HG03432 (cell line): ENCODE data around the gene FAM216B.
"Not testable (repeated sequence)": the region's sequence is repeated elsewhere in the genome, so short reads cannot be mapped to it uniquely, and the experiment has no call there.

Experiments used
- ATAC-seq: cut with Tn5 transposase; IDR thresholded peaks from one replicate; pipeline ENCODE4 v1.9.1; 2021; ENCODE audit warnings: mild to moderate bottlenecking, moderate library complexity; ENCODE audit not compliant: unreplicated experiment

The FAM216B gene

DNA sequence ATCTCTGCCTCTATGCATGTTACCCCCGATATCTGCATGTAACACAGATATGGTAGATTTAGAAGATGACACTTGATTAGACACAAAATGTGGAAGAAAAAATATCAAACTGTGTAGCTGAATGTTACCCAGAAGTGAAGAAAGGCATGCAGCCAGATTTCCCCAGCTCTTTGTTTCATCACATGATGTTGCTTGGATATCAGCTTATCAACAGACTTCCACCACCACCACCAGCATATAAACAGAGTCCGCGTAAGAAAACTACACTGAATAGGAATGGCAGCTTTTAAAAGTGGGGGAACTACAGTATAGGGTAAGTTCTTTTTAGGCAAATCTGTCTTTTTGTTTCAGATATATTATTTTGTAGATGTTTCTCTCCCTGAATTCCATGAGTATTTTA, at the start of gene FAM216B:
TSS of gene FAM216B (plus strand) at position 233 of the 400 bp plus-strand sequence. CDS start 2,484 bp downstream, outside the sequence.
- no peak for ATAC-seq

DNA sequence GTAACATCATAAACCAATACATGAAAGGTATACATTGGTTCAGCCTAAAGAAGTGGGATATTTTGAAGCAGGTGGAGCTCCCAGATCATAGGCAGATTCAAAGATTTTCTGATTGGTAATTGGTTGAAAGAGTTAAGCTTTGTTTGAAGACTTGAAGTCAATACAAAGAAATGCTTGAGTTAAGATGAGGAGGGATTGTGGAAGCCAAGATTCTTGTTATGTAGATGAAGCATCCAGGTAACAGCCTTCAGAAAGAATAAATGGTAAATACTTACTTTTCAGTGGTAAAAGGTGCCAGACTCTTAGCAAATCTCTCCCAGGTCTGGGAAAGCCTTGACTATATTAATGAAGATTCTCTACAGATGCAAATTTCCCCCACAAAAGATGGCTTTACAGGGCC, 49.3 kb upstream of the FAM216B start:
- no peak for ATAC-seq

DNA sequence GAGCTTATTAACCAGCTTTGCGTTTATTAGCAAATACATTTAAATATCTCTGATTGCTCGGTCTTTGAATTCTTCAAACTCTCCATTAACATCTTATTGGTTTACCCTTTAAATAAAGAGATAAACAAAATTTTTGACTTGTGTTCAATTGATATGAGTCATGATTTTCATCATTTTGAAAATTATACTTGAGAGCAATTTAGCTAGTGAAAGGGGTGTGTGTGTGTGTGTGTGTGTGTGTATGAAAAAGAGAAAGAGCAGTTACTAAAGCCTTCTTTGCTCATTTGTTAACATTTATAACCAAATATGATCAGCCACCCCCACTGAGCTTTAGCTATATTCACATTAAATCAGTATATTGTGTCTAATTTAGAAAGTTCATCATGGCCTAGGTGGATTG, 48.3 kb upstream of the FAM216B start:
- ATAC-seq: no peak

DNA sequence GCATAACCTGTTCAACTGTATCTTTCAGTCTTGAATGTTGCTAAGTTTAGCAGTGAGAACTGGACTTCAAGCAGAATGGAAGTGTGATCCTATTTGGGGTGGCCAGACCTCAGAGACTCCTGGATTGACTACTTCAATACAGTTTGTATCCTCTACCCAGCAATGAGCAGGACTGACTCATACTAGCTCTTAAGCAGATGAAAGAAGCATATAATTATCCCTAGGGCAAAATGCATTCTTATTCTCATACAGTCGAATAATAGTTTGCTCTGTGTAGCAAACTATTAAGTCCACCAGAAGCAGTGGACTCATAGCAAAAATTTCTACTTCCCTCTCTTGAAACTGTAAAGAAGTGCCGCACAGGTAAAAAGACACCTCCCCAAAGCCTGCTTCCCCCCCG, 46.4 kb upstream of the FAM216B start:
- no peak for ATAC-seq

DNA sequence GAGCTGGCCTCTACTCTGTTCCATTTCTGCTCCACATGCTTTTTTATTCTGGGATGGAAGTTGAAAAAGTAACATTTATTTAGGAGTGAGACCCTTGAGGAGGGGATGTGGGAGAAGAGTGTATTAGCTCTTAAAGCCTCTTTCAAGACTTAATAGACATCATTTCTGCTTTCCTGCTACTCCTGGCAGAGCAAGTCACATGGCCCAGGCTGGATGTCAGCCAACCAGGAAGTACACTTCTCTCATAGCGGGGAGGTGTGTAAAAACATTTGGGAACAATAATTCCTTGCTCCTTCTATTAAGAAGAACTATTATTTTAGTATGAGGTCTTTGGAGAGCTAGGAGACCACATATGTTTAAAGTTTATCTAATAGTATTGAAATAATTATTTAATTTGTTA, 40.6 kb upstream of the FAM216B start:
- no peak for ATAC-seq

DNA sequence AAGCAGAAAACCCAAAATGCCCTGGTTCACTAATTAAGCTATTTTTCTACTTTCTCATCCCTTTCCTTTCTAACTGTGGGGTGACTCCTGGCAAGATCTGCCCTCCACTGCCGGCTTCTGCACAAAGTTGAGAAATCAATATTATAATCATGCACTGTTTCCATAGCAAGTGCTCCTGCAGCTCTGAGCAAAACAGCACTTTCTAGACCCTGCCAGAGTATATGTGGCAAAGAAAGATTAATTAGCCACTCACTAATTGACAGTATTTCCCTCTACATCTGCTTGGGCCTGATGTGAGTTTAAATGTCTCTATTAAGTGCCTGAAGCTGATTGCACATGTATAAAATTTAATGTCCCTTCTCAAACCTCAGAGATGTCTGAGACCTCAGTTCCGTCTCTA, 39.5 kb upstream of the FAM216B start:
- no peak for ATAC-seq

DNA sequence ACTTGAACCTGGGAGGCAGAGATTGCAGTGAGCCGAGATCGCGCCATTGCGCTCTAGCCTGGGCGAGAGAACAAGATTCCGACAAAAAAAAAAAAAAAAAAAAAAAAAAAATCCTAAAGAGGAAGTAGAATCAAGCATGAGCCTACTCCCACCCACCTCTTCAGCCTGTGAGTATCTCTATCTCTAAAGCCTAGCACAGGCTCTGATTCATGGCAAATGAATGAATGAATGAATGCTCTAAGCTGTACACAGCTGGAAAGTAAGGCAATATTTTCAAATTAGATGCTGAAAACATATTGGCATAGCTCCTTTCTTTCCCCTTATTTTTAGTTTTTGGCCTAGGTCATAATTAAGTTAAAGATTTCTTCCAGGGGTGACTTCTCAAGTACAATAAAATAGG, 35.7 kb upstream of the FAM216B start:
- ATAC-seq: no peak

DNA sequence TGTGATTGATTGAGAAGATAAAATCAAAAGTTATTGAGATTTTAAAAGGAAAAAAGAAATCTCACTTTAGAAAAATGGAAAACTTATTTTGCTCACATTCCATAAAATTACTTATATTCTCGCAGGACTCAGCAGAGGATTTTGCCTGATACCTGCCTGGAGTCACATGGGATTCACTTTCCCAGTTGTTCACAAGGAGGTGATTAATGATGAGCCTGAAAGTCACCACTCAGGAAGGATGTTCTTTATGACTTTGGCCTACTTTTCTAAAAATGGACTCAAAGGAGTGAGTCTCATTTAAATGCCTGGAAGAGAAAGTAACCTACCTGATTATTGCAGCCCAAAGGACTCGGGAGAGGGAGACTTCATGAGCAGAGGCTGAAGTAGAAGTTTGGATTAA, 34.5 kb upstream of the FAM216B start:
- ATAC-seq: no peak

DNA sequence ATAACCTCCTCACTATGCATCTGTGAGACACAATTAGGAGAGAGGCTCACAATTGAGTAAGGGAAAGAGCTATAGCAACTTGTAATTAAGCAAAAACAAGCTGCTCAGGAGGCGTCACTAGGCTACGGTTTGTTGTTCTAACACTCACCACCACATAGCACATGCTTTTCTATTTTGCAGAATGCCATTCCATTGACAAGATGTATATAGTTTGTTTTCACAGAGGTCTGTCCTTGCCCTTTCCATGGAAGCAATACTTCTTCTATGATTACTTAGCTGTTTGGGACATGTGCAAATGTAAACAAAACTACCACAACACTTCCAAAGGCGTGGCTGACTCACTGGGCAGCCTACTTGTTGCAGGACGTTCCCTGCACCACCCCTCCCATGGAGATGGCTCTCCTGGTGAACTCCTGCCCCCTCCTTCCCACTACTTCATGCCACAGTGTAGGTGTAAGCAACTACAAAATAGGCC, 33.9 kb upstream of the FAM216B start:
- no peak for ATAC-seq

DNA sequence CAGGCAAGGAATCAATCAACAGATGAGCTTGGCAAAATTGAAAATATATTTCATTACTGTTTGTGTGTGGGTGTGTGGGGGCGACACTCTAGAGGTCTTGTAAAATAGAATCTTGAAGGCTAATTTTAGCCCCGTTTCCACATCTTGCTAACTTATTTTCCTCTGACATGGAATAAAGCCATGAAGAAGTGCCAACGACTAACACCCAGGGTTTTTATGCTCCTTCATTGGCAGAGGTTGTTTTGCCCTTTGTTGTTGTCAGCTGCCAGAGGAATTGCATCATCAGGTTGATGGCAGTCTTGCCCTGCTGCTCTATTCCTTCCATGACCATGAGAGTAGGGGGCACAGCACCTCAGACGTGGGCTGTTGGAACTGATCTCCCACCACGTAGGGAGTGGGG, 30.6 kb upstream of the FAM216B start:
- no peak for ATAC-seq

DNA sequence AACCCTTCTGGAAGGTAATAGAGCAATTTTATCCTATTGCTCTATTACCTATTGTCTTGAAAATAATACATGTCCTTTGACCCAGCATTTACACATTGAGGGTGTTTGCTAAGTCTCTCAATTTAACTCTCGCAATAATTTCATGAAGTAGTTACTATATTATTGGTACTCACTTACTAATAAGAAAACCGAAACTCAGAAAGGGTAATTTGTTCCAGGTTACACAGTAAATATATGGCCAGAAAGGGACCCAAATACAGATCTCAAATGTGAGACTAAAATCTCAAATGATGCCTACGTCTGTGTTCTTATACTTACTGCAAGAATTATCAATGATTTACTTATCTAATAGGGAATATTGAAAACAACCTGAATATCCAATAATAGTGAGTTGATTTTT, 29.7 kb upstream of the FAM216B start:
- ATAC-seq: peak; percentile 69

DNA sequence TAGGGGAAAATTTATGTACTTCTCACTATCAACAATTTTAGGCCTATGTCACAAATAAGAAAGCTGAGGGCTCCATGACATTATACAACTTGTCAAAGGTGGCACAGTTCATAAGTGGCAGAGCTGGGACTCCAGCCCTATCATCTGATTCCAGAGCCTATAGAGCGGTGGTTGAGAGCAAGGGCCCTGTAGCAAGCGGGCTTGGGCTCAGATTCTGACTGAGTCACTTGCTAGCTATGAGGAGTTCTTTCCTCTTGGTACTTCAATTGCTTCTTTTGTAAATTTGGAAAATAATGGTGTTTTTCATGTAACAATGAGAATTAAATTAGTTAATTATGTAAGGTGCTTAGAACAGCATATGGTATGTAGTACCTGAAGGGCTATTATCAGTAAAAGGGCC, 28.7 kb upstream of the FAM216B start:
- ATAC-seq: no peak

DNA sequence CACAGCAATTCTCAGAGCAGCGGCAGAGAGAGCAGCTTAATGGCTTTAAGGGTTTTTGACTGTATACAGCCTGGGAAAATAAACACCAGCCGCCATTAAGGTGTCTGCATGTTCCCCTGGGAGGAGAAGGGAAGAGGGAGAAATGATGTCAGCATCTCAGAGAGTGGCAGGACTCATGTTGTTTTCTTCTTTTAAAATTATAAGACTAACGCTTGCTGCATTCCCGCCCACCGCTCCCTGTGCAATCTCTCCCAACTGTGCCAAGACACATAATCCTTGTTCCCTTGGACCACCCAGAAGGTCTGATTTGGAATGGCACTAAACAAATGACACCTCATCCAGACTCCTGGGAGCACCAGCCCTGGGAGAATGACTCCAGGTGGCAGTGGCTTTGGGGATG, 27.7 kb upstream of the FAM216B start:
- no peak for ATAC-seq

DNA sequence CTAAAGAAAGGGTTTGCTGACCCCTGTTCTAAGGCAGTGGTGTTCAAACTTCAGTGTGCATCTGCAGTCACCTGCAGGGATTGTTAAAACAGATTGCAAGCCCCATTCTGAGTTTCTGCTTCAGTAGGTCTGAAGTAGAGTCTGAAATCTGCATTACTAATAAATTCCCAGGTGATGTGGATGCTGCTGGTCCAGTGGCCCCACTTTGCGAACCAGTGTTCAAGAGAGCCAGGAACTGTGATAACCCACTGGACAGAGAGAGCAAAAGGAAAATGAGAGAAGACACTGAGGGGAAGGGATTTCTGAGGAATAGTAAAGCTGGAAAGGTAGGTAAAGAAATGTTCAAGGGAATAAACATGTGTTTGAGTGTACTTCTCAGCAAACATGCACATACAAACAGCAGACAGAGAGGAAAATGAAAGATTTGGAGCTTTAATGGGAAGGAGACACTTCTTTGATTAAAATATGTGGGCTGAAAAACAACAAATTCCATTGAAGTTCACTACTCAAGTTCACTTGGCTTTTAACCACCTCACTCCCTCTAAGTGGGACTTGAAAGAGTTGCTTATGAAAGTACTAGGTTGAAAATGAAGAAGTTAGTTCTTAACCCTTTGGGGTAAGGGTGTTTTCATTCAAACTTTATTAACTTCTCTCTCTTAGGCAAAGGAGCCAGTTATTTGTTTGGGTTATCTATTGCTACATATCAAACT, 26.4 kb upstream of the FAM216B start:
- ATAC-seq: no peak

DNA sequence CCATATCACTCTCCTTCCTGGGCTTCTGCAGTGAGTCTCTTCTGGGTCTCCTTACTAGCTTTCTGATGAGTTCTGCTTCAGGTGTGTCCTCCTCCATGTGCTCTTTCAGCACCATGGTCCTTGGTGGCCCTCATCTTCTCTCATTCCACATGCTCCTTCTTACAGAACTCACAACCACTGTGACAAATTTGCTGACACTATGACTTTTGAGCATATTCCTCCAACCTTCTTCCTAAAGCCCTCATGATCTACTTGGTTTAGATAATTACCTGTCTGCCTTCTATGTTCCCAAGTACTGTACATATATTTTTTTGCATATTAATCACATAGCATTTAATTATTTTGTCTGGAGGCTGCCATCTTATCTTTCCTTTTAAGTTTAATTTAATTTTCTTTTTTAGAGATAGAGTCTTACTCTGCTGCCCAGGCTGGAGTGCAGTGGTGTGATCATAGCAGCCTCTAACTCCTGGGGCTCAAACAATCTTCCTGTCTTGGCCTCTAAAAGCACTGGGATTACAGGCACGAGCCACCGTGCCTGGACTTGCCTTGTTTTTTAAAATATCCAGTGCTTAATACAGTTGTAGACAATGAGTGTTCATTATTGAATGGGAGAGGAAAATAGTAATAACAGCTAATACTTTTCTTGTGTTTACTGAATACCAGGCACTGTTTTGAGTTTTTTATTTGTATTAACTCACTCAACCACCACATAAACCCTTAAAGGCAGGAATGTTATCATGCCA, 23.5 kb upstream of the FAM216B start:
- ATAC-seq: no peak

DNA sequence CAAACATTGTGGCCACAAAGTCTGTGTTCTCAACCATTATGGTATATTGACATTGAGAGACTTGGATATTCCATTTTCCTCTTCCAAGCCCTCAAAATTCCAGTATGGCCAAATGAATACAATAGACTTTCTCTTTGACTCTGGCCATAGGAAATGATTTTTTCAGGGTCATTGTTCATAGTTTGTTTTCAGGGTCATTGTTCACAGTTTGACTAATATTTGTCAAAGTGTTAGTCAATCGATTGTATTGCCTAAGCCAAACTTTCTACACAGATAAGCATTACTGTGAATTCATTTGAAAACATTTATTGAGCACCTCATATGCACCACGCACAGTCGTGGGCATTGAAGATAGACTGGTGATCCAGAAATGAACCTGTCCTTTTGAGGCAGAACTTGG, 22.9 kb upstream of the FAM216B start:
- ATAC-seq: no peak

DNA sequence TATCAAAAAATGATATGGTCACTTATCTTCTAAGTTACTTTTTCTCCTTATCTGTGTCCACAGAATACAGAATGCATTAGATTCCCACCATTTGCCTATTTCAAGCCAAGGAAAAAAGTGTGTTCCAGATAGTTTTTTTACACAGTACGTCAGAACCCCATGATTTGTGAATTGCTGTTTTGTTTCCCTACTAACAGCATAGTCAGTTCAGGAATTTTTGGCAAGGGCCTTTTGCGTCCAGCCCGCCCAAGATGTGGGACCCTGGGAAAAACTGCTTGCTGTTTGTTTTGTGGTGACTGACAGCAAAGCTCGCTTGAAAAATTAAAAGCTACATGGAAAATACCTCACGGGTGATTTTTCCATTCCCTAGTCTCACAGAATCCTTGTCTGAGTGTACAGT, 20.4 kb upstream of the FAM216B start:
- ATAC-seq: no peak

DNA sequence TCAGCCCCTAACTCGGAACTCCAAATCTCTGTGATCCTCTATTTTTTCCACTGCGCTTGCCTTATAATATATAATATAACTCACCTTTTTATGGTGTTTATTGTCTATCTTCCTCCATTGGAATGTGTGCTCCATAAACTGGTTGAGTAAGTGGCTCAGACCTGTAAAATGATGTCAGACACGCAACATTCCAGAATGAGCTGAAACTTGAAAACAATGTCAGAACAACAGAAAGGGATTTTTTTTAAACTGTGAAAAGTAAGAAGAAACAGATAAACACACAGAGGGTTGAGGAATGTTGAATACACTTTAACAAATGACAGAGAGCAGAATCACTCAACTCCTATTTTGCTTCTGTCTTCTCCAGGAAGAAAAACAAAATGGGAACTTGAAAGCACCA, 19.1 kb upstream of the FAM216B start:
- no peak for ATAC-seq

DNA sequence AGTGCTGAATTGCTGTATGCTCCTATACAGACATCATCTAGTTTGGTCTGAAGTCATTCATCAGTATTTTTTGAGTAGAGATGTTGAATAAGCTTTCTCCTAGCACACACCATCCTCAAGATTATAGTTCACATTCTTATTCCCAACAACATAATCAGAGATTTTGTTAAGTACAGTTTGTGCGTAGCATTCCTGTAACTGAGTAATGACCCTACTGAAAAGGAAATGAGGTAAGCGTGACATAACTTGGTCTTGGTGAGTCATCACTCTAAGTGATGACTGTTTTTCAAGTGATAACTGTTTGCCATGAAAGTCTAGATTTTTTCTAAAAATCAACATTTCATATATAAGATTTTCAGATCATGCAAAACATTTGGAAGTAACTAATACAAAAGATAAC, 18.5 kb upstream of the FAM216B start:
- no peak for ATAC-seq

DNA sequence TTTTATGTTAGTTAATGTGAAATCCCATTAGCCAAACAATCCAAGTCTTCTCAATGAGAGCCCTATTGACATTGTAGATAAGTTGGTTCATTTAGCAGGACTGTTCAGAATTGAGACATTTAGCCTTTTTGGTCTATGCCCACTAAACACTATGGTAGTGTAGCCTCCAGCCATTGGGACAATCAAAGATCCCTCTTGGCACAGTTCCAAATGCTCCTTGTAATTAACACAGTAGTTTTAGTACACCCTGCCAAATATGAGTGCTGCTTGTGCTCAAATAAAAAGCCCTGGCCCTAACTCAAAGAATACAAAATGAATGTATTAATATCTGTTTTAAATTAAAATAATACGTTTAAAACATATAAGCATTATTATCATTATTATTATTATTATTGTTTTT, 15.4 kb upstream of the FAM216B start:
- no peak for ATAC-seq

DNA sequence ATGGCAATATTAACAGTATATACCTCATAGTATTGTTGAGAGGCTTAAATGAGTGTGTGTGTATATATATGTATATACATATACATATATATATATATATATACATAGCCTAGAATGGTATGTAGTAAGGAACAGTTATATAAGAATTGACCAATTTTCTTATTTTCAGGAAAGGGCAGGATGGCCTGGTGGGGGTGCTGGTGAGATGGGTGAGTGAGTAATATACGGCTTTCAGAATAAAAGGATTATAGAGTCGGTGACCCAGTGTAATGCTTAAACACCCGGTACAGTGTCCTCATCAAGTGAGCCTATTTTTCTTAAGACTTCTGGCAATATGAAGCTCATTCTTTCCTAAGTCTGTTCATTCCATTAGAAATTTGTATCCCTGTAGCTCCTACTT, 11.7 kb upstream of the FAM216B start:
- no peak for ATAC-seq

DNA sequence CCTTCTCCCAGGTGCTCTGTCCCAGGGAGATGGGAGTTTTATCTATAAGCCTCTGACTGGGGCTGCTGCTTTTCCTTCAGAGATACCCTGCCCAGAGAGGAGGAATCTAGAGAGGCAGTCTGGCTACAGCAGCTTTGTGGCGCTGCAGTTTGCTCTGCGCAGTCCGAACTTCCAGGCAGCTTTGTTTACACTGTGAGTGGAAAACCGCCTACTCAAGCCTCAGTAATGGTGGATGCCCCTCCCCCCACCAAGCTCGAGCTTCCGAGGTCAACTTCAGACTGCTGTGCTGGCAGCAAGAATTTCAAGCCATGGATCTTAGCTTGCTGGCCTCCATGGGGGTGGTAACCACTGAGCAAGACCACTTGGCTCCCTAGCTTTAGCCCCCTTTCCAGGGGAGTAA, 4.8 kb upstream of the FAM216B start:
- not testable (repeated sequence) for ATAC-seq

DNA sequence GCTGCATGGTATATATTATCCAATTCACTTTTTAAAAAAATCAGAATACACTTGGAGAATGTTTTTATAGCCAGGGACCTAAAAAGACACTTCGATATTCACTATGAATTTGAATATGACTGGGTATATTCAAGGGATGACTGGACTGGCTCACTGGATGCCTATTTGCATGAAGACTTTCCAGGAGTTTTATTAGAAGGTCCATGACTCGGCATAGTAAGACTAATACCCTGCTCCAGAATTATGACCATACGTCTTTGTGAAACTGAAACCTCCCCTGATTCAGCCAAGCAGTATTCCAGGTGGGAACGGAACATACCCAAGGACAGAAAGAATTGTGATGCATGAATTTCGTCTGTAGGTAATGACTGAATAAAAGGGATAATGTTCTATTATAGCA, 3.9 kb upstream of the FAM216B start:
- ATAC-seq: no peak
